ENCODE data around the gene TOLLIP. TPM values are rescaled to one million over a fixed set of nuclear protein-coding genes. Genes with fewer than 3 reads are reported as not detected.

Gene TOLLIP
- total RNA-seq (2022; extraction: Qiagen RNA extraction; ENCODE audit: low read depth), result 37.7 to 60.1 TPM (median 53.8 TPM) in 5 replicates

GRCh38 chr11:1309498-1310317 is at the start of gene TOLLIP:
TSS of gene TOLLIP (minus strand) at chr11:1309632. CDS start at chr11:1309498, 134 bp downstream.

Other genes starting within 250 kb of the TOLLIP start
- gene MUC2, start 234.8 kb downstream of the TOLLIP start, total RNA-seq (2022; extraction: Qiagen RNA extraction; ENCODE audit: low read depth), result 0.17 to 0.35 TPM (median 0.18 TPM) in 5 replicates
- gene MUC5AC, start 151.7 kb downstream of the TOLLIP start, total RNA-seq (2022; extraction: Qiagen RNA extraction; ENCODE audit: low read depth), result 2.3 to 5.4 TPM (median 4.6 TPM) in 5 replicates
- 2.3 to 4.3 TPM (median 2.9 TPM) in 5 replicates for gene MUC5B, start 86.6 kb downstream of the TOLLIP start, total RNA-seq (2022; extraction: Qiagen RNA extraction; ENCODE audit: low read depth)
- 6.5 to 7.6 TPM (median 6.8 TPM) in 5 replicates for gene BRSK2, start 80.3 kb upstream of the TOLLIP start, total RNA-seq (2022; extraction: Qiagen RNA extraction; ENCODE audit: low read depth)
- 40.0 to 49.9 TPM (median 43.9 TPM) in 5 replicates for gene MOB2, start 177.1 kb upstream of the TOLLIP start, total RNA-seq (2022; extraction: Qiagen RNA extraction; ENCODE audit: low read depth)